HCEC 1CT (cell line): ENCODE measurements around the gene CEP63.
"Not testable (repeated sequence)": the region's sequence is repeated elsewhere in the genome, so short reads cannot be mapped to it uniquely, and the experiment has no call there.

Experiments used
- DNase-seq: peaks from one replicate; pipeline ENCODE4 v3.0.0-alpha.2; 2017

The CEP63 gene

GRCh38 chr3:134590766-134591165 lies 104.9 kb downstream of the CEP63 start:
- DNase-seq = no peak

GRCh38 chr3:134592806-134593205 lies 106.9 kb downstream of the CEP63 start:
- no peak for DNase-seq

GRCh38 chr3:134594331-134594741 lies 108.5 kb downstream of the CEP63 start:
- DNase-seq = peak; percentile 5

- DNase-seq = not testable (repeated sequence)
These were observed 109.1 kb downstream of the CEP63 start for GRCh38 chr3:134594986-134595385.

GRCh38 chr3:134597390-134597970 lies 111.6 kb downstream of the CEP63 start:
- DNase-seq = no peak

- no peak for DNase-seq
These were observed 113.1 kb downstream of the CEP63 start for GRCh38 chr3:134598763-134599545.

GRCh38 chr3:134600206-134600605 lies 114.3 kb downstream of the CEP63 start:
- DNase-seq = no peak

- DNase-seq = peak; percentile 45
These were observed 115.0 kb downstream of the CEP63 start for GRCh38 chr3:134600685-134601463.

- DNase-seq = peak; percentile 16
These were observed 115.9 kb downstream of the CEP63 start for GRCh38 chr3:134601539-134602439.

GRCh38 chr3:134602440-134602814 lies 116.6 kb downstream of the CEP63 start:
- DNase-seq = no peak

GRCh38 chr3:134603480-134603879 lies 117.6 kb downstream of the CEP63 start:
- DNase-seq = no peak

GRCh38 chr3:134603956-134604355 lies 118.1 kb downstream of the CEP63 start:
- DNase-seq = no peak

GRCh38 chr3:134605556-134605955 lies 119.7 kb downstream of the CEP63 start:
- no peak for DNase-seq

- no peak for DNase-seq
These were observed 120.5 kb downstream of the CEP63 start for GRCh38 chr3:134606033-134607025.

GRCh38 chr3:134607054-134608022 lies 121.5 kb downstream of the CEP63 start:
- no peak for DNase-seq

- no peak for DNase-seq
These were observed 122.3 kb downstream of the CEP63 start for GRCh38 chr3:134608023-134608770.

- no peak for DNase-seq
These were observed 123.0 kb downstream of the CEP63 start for GRCh38 chr3:134608771-134609435.

GRCh38 chr3:134609821-134610431 lies 124.1 kb downstream of the CEP63 start:
- DNase-seq = no peak
